Measurements from ENCODE around the gene MID1.

The MID1 gene

DNA sequence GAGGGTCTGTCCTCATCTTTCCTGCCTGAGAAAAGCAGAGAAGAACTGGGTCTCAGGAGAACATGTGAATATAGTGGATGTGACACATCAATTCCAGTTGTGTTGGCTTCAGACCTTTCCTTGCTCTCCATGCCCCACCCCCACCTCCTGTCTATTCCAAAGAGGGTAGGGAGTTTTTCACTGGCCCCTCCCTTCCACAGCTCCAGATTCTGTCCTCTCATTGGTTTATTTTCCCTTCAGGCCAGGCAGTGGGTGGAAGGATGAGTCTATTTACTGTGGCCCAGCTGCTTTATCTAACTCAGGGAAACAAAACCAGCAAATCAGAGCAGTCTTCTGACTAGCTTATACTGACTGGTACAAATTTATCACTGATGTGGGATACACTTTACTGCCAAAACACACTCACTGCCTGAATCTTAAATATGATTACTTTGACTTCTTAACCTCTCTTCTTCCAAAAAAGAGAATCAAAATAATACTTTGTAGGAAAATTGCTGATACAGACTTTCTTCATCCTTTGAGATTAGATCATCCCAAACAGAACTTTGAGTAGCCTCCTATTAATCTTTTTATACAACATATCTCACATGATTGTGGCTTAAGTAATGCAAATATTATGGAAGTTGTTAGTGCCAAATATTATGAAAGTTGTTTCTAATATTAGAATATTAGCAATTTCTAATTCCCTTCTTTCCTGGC lies 221.2 kb downstream of the MID1 start:
- TF ChIP-seq, protein P1, sequence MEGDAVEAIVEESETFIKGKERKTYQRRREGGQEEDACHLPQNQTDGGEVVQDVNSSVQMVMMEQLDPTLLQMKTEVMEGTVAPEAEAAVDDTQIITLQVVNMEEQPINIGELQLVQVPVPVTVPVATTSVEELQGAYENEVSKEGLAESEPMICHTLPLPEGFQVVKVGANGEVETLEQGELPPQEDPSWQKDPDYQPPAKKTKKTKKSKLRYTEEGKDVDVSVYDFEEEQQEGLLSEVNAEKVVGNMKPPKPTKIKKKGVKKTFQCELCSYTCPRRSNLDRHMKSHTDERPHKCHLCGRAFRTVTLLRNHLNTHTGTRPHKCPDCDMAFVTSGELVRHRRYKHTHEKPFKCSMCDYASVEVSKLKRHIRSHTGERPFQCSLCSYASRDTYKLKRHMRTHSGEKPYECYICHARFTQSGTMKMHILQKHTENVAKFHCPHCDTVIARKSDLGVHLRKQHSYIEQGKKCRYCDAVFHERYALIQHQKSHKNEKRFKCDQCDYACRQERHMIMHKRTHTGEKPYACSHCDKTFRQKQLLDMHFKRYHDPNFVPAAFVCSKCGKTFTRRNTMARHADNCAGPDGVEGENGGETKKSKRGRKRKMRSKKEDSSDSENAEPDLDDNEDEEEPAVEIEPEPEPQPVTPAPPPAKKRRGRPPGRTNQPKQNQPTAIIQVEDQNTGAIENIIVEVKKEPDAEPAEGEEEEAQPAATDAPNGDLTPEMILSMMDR (IDR thresholded peaks at IDR 0.05; ENCODE audit: insufficient read depth, low read length, poor library complexity, severe bottlenecking): no peak
- DNase-seq (ENCODE audit: extremely low read depth, insufficient read length): no peak
- H3K27me3 ChIP-seq (replicated peaks; ENCODE audit: control insufficient read depth, insufficient read depth, low read length): no peaks in the 10 kb centered on the region
- H3K36me3 ChIP-seq (ENCODE audit: control insufficient read depth, insufficient read depth, low read length): no peaks in the 10 kb centered on the region
- H3K4me3 ChIP-seq (replicated peaks; ENCODE audit: low read depth, low read length): no peak overlapping the region

DNA sequence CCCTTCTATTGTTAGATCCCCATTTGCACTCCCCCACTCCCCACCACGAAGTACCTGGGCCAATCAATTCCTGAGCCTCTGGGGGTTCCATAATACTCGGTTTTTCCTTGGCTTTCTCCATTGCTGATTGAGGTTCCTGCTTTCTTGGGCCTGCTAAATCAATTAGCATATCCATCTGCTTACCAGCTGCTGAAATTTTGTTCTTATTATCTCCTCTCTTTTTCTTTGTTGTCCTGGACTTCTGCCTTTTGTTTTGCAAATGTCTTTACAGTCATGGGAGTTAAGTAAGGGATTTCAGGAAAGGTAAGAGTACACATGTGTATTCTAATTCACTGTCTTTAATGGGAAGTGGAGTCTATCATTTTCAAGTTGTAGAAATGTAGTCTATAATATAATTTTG lies 222.2 kb downstream of the MID1 start:
- Histone ChIP-seq H3K4me3 (replicated peaks; ENCODE audit: low read depth, low read length) (no peak overlapping the region), H3K36me3 (ENCODE audit: control insufficient read depth, insufficient read depth, low read length) (no peaks in the 10 kb centered on the region), H3K27me3 (replicated peaks; ENCODE audit: control insufficient read depth, insufficient read depth, low read length) (no peaks in the 10 kb centered on the region; the same call in 1 of the 2 replicates)
- TF ChIP-seq, protein P1 (IDR thresholded peaks at IDR 0.05; ENCODE audit: insufficient read depth, low read length, poor library complexity, severe bottlenecking): no peak
- DNase-seq (ENCODE audit: extremely low read depth, insufficient read length): no peak

DNA sequence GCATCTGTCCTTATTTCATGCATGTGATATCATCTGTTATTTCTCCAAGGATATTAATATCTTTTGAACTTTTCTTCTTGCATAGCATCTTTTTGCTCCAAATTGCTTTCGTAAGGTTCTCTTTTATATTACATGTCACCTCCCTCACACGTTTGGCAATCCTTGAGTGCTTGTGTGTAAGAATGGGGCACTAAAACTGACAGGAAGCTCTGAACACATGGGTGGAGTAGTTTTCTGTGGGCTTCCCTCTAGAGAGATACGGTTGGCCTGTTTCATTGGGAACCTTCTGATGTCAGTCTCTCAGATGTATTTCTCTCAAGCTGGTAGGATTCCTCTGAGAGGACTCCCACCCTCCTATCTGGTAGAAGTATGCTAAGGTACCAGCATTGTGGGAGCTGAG lies 223.0 kb downstream of the MID1 start:
- DNase-seq (ENCODE audit: extremely low read depth, insufficient read length): no peak
- Histone ChIP-seq H3K4me3 (replicated peaks; ENCODE audit: low read depth, low read length) (no peak overlapping the region), H3K27me3 (replicated peaks; ENCODE audit: control insufficient read depth, insufficient read depth, low read length) (no peaks in the 10 kb centered on the region; the same call in 1 of the 2 replicates), H3K36me3 (ENCODE audit: control insufficient read depth, insufficient read depth, low read length) (no peaks in the 10 kb centered on the region)
- TF ChIP-seq, protein P1 (IDR thresholded peaks at IDR 0.05; ENCODE audit: insufficient read depth, low read length, poor library complexity, severe bottlenecking): no peak

DNA sequence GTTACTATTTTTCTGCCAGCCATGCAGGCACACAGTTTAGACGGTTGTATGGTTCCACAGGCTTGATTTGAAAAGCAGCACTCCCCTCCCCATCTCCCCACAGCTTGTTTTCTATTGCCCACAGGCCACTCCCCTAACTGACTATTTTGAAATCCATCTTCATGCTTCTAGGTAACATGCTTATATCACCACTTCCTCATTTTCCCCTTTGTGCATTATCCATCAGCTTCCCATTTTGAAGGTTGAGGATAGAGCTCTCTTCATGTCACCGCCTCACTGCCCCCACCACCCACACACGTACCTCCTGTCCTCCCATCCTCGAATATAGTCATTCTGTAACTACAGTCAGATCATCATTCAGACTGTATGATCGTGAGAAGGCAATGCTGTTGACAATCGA lies 224.7 kb downstream of the MID1 start:
- DNase-seq (ENCODE audit: extremely low read depth, insufficient read length): no peak
- TF ChIP-seq, protein P1 (IDR thresholded peaks at IDR 0.05; ENCODE audit: insufficient read depth, low read length, poor library complexity, severe bottlenecking): no peak
- H3K36me3 ChIP-seq (ENCODE audit: control insufficient read depth, insufficient read depth, low read length): no peaks in the 10 kb centered on the region
- no peak overlapping the region for H3K4me3 ChIP-seq (replicated peaks; ENCODE audit: low read depth, low read length)
- H3K27me3 ChIP-seq (replicated peaks; ENCODE audit: control insufficient read depth, insufficient read depth, low read length): no peaks in the 10 kb centered on the region; the same call in 1 of the 2 replicates
